GM18526 (cell line): ENCODE measurements around the gene NR6A1.

Source experiments
- POLR2A ChIP-seq: IDR thresholded peaks from 3 replicates; pipeline ENCODE4 v1.6.1; 2011; ENCODE audit not compliant: insufficient read length; ENCODE audit errors: extremely low read depth

The NR6A1 gene

DNA sequence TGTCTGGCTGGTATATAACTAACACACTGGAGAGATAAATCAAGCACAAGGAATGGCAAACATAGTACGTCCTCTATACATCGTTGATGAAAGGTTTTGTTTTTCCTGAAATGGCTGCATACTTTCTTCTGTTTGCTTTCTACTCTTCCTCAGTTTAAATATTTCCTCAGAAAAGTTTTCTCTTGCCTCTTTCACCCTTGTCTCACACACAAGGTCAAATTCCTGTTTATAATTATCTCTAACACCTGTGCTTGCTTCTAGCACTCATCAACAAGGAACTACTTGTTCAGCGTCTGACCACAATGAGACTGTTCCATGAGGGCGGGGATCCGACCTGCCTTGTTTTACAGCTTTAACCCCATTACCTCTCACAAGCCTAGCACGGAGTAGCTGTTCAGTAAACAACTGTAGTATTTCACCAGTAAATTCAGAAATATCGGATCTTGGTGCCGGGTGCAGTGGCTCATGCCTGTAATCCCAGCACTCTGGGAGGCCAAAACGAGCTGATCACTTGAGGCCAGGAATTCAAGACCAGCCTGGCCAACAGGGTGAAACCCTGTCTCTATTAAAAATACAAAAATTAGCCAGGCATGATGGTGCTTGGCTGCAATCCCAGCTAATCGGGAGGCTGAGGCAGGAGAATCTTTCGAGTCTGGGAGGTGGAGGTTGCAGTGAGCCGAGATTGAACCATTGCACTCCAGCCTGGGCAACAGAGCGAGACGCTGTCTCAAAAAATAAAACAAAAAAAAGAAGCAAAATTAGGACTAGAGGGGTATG is 37.0 kb downstream of the NR6A1 start:
- no peak for TF ChIP-seq POLR2A

DNA sequence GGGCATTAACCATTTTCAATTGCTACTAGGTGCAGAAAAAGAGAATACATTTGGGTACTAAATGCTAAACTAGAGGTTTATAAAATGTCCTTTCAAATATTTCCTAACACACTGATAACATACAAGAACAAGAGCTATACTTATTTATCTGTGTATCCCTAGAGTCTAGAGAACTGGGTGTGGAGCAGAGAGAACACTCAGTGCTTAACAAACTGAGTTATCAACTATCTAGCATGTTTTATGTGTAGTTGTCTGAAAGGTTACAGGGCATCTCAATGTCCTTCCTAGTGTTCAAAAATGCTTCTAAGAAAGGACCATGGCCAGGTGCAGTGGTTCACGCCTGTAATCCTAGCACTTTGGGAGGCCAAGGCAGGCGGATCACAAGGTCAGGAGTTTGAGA is 40.3 kb downstream of the NR6A1 start:
- TF ChIP-seq POLR2A = no peak

DNA sequence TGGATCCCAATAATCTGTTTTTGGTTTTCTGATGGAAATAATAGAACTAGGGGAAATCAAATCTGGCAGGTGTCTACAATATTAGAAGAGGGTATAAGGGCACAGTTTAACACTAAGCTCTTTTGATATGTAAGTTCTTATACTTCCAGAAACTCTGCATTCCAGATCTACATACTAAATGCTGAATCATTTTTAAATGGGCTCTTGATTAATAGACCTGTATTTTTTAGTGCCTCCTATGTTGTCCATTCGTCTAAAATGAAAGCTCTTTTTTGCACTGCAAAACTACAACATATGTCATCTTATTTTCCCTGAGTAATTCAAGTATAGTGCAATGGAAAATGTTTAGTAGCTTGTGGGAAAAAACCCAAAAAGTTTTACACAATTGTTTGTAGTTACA is 44.2 kb downstream of the NR6A1 start:
- TF ChIP-seq POLR2A = no peak

DNA sequence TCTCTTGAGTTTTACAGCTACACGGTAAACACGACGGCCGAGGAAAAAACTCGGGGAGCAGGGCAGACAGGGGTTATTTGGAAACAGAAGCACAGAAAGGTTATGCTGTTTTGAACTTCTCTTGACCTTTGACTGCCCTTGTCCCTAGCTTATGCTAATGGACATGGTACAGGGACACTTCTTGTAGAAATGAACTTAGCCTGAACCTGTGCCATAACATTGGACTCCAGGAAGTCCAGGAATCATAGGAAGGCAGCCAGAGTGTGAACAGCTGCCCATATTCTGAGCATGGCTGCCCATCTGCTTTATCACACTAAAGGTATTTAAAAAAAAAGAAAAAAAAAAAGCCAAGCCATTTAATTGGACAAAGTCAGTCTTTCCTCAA is 46.1 kb downstream of the NR6A1 start:
- no peak for TF ChIP-seq POLR2A

DNA sequence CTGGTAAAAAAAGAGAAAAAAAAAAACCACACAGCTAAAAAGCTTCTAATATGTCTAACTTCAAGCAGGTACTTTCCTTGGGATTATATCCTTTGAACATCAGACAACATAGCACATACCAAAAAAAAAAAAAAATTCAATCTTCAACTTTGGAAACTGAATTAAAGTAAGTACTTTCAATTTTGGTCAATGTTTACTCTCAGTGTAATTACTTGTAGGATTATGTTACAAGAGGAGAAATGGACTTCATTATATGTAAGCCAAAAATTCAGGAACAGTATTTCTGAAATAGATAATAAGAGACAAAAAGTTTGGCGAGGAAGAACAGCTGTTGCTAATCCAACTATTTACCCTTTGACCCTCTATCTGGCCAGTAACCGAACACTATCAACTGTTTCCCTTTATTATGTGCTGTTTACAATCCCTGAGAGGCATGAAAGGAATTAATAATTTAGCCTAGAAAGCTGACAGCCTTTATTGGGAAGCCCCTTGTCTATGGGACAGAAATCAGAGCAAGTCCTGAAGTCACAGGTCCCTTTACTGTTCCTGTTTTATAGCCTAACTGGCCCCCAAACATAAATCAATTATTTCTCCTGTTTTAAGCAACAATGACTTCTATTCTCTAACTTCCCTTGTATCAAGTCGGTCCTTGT is 46.6 kb downstream of the NR6A1 start:
- TF ChIP-seq POLR2A = no peak

DNA sequence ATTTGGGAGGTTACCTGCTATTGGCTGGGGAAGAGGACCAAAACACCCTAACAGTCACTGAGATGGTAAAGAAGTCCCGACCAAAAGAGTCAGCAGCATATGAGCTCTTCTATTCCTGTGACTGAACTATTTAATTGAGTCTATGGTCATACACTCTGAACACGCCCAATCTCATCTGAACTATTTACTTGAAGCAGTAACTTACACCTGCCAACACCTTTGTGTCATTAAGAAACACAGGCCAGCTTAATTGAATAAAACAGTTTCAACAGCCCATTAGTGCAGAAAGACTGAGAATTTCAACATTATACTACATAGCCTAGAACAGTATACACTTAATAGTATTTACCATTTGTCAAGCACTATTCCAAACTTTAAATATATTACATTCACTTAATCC is 47.8 kb downstream of the NR6A1 start:
- TF ChIP-seq POLR2A = no peak

DNA sequence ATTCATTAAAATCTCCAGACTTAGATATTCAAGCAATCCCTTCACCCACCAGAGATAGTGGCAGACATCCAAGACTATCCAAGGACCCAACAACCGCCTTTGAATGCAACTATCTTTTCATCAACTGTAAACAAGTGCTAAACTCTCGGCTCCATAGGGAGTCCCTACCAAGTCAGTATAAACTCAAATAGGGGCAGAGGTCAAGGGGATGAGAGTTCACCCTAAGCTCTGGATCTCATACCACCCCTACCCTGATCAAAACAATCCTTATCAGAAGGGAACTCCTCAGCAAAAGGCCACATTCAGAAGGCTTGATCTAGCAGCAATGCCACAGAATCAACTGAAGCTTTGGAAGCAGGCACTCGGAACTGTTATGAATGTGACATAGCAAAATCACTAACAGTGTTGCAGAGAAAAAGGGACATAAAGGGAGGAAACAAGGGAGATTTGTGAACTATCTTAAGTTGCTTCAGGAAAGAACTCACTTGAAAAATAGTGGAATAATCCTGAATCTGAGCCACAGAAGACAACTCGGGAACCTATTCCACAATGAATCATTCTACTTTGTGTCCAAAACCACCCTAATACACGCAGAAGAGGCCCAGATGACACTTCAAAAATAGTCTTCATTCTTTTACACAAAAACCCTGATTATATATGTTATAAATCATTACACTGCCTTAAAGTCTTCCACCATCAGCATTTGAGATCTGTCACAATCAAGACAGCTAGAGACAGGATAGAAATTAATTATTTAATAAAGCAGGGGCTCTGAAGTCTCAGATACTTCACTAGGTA is 49.8 kb downstream of the NR6A1 start:
- no peak for TF ChIP-seq POLR2A

DNA sequence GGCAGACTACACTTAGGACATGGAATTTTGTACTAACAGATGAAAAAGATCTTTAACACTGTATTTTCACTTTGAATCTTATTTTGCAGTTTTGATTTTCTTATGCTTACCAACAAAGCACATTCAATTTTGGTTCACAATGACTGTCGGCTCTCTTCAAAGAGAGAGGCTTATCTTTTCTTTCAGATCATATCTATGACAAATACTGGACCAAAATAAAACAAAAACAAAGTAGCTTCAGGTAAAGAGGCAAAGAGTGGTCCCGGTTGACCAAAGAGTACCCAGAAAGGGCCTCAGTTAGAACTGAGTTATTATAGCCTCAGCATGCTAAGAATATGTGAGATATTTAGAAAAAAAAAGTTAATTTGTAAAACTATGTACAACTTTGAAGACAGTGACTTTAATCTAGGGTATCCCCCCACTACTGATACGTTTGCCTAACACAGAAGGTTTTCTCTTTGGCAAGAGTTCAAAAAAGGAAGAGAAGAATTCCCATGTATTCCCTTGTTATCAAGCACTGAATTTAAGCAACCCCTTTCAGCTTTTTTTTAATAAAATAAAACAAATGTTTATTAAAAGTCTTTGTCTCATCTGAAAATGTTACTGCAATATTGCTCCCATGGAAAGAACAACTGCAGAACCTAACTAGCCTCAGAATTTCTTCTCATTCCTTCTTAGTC is 50.5 kb downstream of the NR6A1 start:
- no peak for TF ChIP-seq POLR2A

DNA sequence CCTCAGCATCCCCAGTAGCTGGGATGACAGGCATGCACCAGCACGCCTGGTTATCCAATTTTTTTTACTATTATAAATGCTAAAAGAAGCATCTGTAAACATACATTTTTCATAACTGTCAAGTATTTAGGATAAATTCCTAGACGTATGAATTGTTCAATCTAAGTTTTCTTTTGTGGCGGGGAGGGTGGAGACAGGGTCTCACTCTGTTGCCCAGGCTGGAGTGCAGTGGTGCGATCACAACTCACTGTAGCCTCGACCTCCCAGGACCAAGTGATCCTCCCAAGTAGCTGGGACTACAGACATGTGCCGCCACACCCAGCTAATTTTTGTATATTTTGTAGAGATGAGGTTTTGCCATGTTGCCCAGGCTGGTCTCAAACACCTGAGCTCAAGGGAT is 52.2 kb downstream of the NR6A1 start:
- TF ChIP-seq POLR2A = no peak

DNA sequence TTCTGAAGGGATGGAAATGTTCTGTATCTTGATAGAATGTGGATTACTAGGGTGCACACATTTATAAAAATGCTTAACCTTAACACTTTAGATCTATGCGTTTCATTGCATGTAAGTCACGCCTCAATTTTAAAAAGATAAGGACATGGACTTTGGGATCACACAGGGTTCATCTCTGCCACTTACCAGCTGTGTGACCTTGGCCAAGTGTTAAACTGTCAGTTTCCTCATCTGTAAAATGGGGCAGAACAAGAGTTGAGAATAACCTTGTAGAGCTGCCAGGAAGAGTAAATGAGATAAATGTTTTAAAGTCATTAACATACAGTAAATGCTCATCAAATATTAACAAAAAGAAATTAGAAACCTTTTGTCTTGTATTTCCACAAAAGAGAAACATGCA is 53.5 kb downstream of the NR6A1 start:
- no peak for TF ChIP-seq POLR2A

DNA sequence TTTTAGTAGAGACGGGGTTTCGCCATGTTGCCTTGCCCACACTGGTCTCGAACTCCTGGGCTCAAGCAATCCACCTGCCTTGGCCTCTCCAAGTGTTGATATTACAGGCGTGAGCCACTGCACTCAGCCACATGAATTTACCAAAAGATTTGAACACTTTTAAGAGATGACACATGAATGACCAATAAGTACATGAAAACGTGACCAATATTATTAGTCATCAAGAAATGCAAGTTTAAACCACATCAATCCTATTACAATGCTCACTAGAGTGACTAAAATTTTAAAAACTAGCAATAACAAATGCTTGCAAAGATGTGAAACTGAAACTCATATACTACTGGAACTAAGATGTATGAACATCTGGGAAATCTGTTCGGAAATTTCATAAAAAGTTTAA is 54.3 kb downstream of the NR6A1 start:
- no peak for TF ChIP-seq POLR2A

DNA sequence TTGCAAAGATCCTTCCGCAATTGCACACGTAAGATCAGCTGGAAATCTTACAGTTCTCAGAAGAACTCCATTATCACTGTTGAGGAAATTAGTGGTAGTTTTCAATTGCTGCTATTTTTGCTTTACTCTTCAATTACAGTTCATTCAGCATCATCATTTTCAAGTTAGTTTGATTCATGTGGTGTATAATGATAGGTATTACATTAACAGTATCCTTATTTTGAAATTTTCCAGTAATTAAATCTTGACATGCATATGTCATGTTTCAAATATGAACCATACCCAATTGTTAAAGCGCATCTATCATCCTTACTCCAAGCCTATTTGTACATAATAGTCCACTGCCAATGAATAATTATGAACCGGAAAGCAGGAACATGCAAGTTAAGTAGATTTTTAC is 60.3 kb downstream of the NR6A1 start:
- no peak for TF ChIP-seq POLR2A

DNA sequence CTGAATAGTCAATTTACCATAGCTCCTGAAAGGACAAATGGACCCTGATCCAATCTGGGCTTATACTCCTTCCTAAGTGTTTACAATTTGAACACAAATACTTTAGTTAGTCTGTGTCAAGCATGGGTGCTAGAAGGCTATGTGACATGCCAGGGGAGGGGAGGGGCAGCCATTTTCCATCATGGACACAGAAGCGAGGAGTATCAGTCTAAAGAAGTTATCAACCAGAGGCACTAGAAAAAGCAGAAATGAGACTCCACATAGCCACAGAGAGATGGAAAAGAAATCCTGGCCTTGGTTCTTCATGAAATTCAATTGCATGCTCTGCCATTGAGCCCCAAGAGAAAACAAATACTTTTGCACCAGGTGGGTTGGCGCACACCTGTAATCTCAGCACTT is 61.8 kb downstream of the NR6A1 start:
- no peak for TF ChIP-seq POLR2A

DNA sequence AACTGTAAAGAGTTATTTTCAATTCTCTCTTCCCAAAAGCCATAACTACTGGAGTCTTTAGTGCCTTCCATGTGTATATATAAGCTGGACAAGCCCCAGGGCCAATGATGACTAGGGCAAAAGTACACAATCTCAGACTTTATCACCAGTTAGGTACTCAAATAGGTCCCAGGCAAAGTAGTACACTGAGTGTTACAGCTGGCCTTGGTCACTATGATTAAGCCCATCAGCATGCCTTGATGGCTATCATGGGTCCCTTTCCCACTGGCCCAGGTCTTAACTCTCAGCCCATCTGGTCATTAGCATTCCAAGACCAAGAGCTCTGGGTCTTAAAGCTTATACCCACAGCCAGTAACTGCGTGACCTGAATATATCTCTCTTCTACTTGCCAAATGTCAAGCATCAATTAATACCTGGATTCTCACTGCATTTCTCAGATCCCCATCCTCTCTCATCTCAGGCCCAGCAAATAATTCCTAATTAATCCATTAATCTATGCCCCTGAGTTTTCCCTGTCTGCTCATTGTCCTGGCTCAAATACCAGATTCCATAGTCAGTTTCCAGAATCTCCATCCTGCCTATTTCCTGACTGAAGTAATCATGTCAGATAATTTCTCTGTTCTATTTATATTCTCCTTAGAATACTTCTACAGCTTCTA is 62.3 kb downstream of the NR6A1 start:
- TF ChIP-seq POLR2A = no peak

DNA sequence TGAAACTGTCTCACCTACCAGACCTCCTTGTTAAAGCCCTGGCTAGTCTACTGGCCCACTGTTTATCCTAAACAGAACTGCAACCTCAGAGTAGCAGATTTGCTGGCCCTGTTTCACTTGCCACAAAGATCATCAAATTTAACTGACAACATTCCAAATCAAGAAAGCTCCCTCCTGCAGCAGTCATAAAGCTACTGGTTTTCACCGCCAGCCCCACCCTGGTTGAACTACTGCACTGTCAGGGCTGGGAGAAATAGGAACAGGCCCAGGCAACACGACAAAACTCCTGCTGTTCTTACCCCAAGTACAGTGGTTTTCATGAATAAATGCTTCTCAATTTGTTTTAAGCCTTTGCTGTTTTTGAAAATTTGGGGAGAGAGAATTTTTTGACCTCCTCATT is 63.0 kb downstream of the NR6A1 start:
- no peak for TF ChIP-seq POLR2A
